WI38 (cell line): ENCODE results near the gene OSBPL9.

Source experiments
- H3K4me3 ChIP-seq: 2 replicates; pipeline ENCODE4 v1.5.1; 2011; ENCODE audit warnings: low read depth, mild to moderate bottlenecking, control low read depth, low read length
- TF ChIP-seq, protein P1 (sequence below): IDR thresholded peaks from 2 replicates; pipeline ENCODE4 v1.5.1; 2012; ENCODE audit warnings: low read depth, mild to moderate bottlenecking, control low read depth, low read length

OSBPL9 gene

DNA sequence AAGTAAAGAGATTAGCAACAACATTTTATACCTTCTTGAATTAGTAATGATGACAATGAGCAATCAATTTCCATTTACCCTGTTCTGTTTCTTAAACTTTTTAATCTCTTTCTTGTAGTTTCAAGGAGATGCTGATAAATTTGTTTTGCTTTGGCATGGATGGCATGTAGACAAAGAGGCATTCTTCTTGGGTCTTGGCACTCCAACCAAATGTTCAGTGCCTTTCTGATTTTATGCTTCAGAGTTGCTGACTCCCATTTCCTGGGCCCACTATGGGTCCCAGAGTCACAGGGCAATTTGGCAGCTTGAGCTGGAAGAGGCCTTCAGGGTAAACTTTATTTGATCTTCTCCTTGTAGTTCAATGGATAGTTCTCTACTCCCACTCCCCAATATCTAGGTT, 42.1 kb upstream of the OSBPL9 start:
- H3K4me3 ChIP-seq, result no peak overlapping the region
- TF ChIP-seq, protein P1, sequence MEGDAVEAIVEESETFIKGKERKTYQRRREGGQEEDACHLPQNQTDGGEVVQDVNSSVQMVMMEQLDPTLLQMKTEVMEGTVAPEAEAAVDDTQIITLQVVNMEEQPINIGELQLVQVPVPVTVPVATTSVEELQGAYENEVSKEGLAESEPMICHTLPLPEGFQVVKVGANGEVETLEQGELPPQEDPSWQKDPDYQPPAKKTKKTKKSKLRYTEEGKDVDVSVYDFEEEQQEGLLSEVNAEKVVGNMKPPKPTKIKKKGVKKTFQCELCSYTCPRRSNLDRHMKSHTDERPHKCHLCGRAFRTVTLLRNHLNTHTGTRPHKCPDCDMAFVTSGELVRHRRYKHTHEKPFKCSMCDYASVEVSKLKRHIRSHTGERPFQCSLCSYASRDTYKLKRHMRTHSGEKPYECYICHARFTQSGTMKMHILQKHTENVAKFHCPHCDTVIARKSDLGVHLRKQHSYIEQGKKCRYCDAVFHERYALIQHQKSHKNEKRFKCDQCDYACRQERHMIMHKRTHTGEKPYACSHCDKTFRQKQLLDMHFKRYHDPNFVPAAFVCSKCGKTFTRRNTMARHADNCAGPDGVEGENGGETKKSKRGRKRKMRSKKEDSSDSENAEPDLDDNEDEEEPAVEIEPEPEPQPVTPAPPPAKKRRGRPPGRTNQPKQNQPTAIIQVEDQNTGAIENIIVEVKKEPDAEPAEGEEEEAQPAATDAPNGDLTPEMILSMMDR, result no peak

DNA sequence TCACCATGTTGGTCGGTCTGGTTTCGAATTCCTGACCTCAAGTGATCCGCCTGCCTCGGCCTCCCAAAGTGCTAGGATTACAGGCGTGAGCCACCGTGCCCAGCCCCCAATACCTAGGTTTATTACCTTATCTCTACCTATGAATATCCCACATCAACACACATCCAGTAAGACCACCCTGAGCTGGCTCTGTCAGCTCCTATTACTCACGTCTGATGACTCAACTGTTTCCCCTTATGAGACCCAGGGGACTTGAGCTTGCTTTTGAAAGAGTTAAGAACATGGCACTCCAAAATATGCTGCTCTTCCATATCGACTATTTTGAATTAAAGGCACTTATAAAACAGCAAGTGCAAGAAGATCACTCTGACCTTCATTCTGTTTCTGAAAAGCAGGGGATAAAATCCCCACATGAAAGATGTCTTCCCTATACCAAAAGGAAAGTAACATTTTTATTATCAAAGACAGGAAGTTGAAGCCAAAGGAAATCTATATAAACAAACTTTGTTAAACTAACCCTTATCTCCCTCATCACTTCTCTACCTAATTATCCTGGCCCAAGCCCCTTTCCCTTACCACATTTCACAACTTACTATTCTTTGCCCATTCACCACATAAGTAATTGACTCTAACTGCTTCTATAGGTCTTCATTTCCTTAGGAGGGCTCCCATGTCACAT, 41.3 kb upstream of the OSBPL9 start:
- no peak overlapping the region for H3K4me3 ChIP-seq
- TF ChIP-seq, protein P1, result no peak

DNA sequence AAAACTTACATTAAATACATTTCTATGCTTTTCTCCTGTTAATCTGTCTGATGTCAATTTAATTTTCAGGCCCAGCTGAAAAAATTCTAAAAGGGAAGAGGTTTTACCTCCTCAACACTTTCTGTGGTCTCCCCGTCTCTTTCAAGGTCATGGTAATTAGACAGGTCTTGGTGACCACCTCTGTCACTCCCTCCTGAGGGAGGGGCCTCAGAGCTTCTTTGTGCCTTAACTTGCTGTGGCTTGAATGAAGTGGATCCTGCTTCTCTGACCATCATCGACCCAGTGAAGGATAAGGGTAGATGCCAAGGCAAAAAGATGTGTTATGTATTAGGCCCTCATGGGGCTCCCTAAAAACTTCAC, 40.8 kb upstream of the OSBPL9 start:
- TF ChIP-seq, protein P1, result no peak
- H3K4me3 ChIP-seq, result no peak overlapping the region

DNA sequence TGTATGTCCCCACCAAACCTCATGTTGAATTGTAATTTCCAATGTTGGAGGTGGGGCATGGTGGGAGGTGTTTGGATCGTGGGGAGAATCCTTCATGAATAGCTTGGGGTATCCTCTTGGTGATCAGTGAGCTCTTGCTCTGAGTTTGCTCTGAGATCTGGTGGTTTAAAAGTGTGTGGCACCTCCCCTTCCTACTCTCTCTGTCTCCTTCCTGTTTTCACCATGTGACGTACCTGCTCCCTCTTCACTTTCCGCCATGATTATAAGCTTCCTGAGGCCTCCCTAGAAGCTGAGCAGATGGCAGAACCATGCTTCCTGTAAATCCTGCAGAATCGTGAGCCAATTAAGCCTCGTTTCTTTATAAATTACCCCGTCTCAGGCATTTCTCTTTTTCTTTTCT, 40.0 kb upstream of the OSBPL9 start:
- TF ChIP-seq, protein P1, result no peak
- no peak overlapping the region for H3K4me3 ChIP-seq

DNA sequence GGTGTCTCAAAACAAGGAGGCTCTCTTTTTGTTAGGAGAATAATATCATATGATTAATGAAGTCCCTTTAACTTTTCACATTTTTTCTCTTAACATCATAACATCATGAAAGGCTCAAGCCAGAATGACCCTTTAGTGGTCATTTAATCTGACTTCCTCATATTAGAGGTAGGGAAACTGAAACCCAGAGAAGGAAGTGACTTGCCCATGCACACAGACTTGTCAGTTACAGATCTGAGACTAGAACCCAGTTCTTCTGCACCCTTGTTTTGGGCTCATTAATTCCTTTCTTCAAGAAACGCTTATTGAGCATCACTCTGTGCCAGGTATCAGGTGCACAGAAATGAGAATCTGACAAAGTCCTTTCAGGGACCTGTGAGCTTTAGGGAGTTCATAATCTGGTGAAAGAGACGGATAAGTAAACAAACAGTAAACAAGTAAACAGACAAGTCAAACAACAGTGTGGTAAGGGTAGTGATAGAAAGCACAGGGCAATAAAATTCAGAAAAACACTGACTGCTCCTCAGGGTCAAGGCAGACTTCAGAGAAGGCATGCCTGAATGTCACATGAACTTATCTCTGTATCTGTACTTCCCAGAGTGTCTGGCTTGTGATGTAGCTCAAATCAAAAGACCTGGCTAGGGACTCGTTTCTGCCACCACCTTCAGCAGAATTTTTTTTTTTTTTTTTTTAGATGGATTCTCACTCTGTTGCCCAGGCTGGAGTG, 38.3 kb upstream of the OSBPL9 start:
- TF ChIP-seq, protein P1, result no peak
- no peak overlapping the region for H3K4me3 ChIP-seq

DNA sequence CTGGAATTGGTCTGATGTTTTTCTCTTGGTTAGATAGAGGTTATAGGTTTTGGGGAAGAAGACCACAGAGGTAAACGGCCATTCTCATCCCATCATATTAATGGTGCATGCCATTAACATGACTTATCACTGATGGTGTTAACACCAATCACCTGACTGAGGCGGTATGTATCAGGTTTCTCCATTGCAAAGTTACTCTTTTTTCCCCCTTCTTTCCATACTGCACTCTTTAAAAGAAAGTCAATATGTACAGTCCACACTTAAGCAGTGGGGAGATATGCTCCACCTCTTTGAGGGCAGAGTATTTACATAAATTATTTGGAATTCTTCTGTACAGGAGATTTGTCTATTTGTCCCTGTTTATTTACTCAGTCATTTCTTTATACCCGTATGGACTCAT, 35.7 kb upstream of the OSBPL9 start:
- H3K4me3 ChIP-seq, result no peak overlapping the region
- TF ChIP-seq, protein P1, result no peak

DNA sequence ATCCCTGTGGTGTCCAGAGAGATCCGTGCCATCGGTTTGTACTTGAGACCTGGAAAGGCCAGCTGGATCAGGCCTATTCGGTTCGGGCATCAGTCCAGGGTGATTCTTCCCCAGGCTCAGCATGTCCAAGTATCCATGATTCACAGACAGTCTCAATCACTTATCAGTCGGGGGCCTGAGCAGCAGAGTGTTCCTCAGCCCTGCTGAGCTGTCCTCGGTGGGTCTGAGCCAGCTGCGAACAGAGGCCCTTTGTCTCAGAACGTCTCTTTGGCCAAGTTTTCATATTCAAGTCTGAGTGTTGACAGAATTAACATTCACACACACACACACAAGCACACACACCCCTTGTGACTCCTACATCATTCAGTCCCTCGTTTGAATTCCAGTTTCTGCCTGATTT, 33.4 kb upstream of the OSBPL9 start:
- no peak overlapping the region for H3K4me3 ChIP-seq
- TF ChIP-seq, protein P1, result no peak
